Parathyroid adenoma (tissue), 2 donors: Measurements from ENCODE around the gene RPL27A.

ENCODE experiments used
- H2AFZ ChIP-seq: fragments of 300-600 bp; sonication (generic); one replicate; pipeline ENCODE4 v1.7.0; 2017; ENCODE audit warnings: antibody characterized with exemption, mild to moderate bottlenecking
- H3K27ac ChIP-seq: fragments of 300-600 bp; sonication (generic); one replicate; pipeline ENCODE4 v1.7.0; 2017
- H3K27me3 ChIP-seq: fragments of 300-600 bp; sonication (generic); one replicate; pipeline ENCODE4 v1.7.0; 2017; ENCODE audit warnings: low read length; ENCODE audit not compliant: control insufficient read depth, insufficient read depth
- H3K36me3 ChIP-seq: fragments of 300-600 bp; sonication (generic); one replicate; pipeline ENCODE4 v1.7.0; 2017; ENCODE audit warnings: low read length; ENCODE audit not compliant: control insufficient read depth, insufficient read depth
- H3K4me1 ChIP-seq: fragments of 300-600 bp; sonication (generic); one replicate; pipeline ENCODE4 v1.7.0; 2017; ENCODE audit warnings: control low read depth
- H3K4me2 ChIP-seq: fragments of 300-600 bp; sonication (generic); one replicate; pipeline ENCODE4 v1.7.0; 2017; ENCODE audit warnings: low read length
- H3K4me3 ChIP-seq: fragments of 300-600 bp; sonication (generic); one replicate; pipeline ENCODE4 v1.7.0; 2017; ENCODE audit warnings: low read depth, low read length
- H3K79me2 ChIP-seq: fragments of 300-600 bp; sonication (generic); one replicate; pipeline ENCODE4 v1.7.0; 2017; ENCODE audit warnings: control low read depth
- H3K9ac ChIP-seq: fragments of 300-600 bp; sonication (generic); one replicate; pipeline ENCODE4 v1.7.0; 2017; ENCODE audit warnings: mild to moderate bottlenecking
- H3K9me3 ChIP-seq: fragments of 300-600 bp; sonication (generic); one replicate; pipeline ENCODE4 v1.7.0; 2017; ENCODE audit warnings: low read length; ENCODE audit not compliant: control insufficient read depth
- CTCF ChIP-seq: fragments of 300-600 bp; sonication (generic); IDR thresholded peaks from one replicate; pipeline ENCODE4 v1.7.0; 2017; ENCODE audit warnings: antibody characterized with exemption, mild to moderate bottlenecking
- donor health status: primary hyperparathyroidism.

The RPL27A gene

GRCh38 chr11:8724682-8725081, 42.1 kb downstream of the RPL27A start:
- no peaks in the 10 kb centered on the region for H3K9me3 ChIP-seq
- no peaks in the 10 kb centered on the region for H3K4me1 ChIP-seq
- no peak for TF ChIP-seq CTCF
- H3K4me3 ChIP-seq: no peak overlapping the region
- no peak overlapping the region for H2AFZ ChIP-seq
- no peaks in the 10 kb centered on the region for H3K27me3 ChIP-seq
- no peak overlapping the region for H3K9ac ChIP-seq
- no peaks in the 10 kb centered on the region for H3K36me3 ChIP-seq
- H3K4me2 ChIP-seq: no peak overlapping the region
- H3K79me2 ChIP-seq: no peaks in the 10 kb centered on the region
- H3K27ac ChIP-seq: no peak overlapping the region

- Histone ChIP-seq H3K36me3 (no peaks in the 10 kb centered on the region), H3K4me1 (no peaks in the 10 kb centered on the region), H3K9me3 (no peaks in the 10 kb centered on the region), H3K9ac (no peak overlapping the region), H3K79me2 (no peaks in the 10 kb centered on the region), H3K27ac (no peak overlapping the region), H2AFZ (no peak overlapping the region), H3K4me3 (no peak overlapping the region), H3K4me2 (no peak overlapping the region), H3K27me3 (no peaks in the 10 kb centered on the region)
- TF ChIP-seq CTCF: no peak
Measured at GRCh38 chr11:8726395-8726794, 43.8 kb downstream of the RPL27A start.

GRCh38 chr11:8728563-8728962, 46.0 kb downstream of the RPL27A start:
- H2AFZ ChIP-seq: no peak overlapping the region
- H3K27me3 ChIP-seq: no peaks in the 10 kb centered on the region
- TF ChIP-seq CTCF: no peak
- no peaks in the 10 kb centered on the region for H3K9me3 ChIP-seq
- no peak overlapping the region for H3K4me2 ChIP-seq
- no peak overlapping the region for H3K27ac ChIP-seq
- H3K79me2 ChIP-seq: no peaks in the 10 kb centered on the region
- no peaks in the 10 kb centered on the region for H3K36me3 ChIP-seq
- no peaks in the 10 kb centered on the region for H3K4me1 ChIP-seq
- no peak overlapping the region for H3K9ac ChIP-seq
- no peak overlapping the region for H3K4me3 ChIP-seq

GRCh38 chr11:8729067-8729466, 46.5 kb downstream of the RPL27A start:
- no peaks in the 10 kb centered on the region for H3K79me2 ChIP-seq
- TF ChIP-seq CTCF: no peak
- no peak overlapping the region for H3K4me2 ChIP-seq
- no peak overlapping the region for H3K4me3 ChIP-seq
- no peak overlapping the region for H3K9ac ChIP-seq
- no peaks in the 10 kb centered on the region for H3K36me3 ChIP-seq
- no peaks in the 10 kb centered on the region for H3K4me1 ChIP-seq
- no peaks in the 10 kb centered on the region for H3K27me3 ChIP-seq
- no peak overlapping the region for H3K27ac ChIP-seq
- H2AFZ ChIP-seq: no peak overlapping the region
- no peaks in the 10 kb centered on the region for H3K9me3 ChIP-seq

GRCh38 chr11:8729837-8730696, 47.5 kb downstream of the RPL27A start:
- Histone ChIP-seq H3K4me2 (no peak overlapping the region), H3K9ac (no peak overlapping the region), H3K4me1 (no peaks in the 10 kb centered on the region), H3K4me3 (no peak overlapping the region), H3K27me3 (no peaks in the 10 kb centered on the region), H3K27ac (no peak overlapping the region), H2AFZ (no peak overlapping the region), H3K79me2 (no peaks in the 10 kb centered on the region), H3K36me3 (no peaks in the 10 kb centered on the region), H3K9me3 (no peaks in the 10 kb centered on the region)
- TF ChIP-seq CTCF: no peak
